HK-2 (cell line): ENCODE results near the gene B3GNT9.

Source experiments
- DNase-seq: peaks from one replicate; pipeline ENCODE4 v3.0.0-alpha.2; 2018; ENCODE audit not compliant: unreplicated experiment

Gene B3GNT9

GRCh38 chr16:67167588-67167987, 16.8 kb upstream of the B3GNT9 start:
- DNase-seq: no peak

GRCh38 chr16:67166598-67167168, 15.9 kb upstream of the B3GNT9 start:
- no peak for DNase-seq

- DNase-seq: no peak
These were observed 15.3 kb upstream of the B3GNT9 start for GRCh38 chr16:67166110-67166547.

GRCh38 chr16:67165121-67166078, 14.6 kb upstream of the B3GNT9 start:
- no peak for DNase-seq

- DNase-seq: peak; percentile 66
These were observed 13.8 kb upstream of the B3GNT9 start, which contains the start of gene HSF4 for GRCh38 chr16:67164599-67165061. HSF4 (plus strand) TSS chr16:67164745; CDS start chr16:67164812, 67 bp downstream.

GRCh38 chr16:67163999-67164558, 13.3 kb upstream of the B3GNT9 start:
- no peak for DNase-seq

GRCh38 chr16:67163164-67163998, 12.6 kb upstream of the B3GNT9 start:
- no peak for DNase-seq

- DNase-seq: no peak
These were observed 11.8 kb upstream of the B3GNT9 start for GRCh38 chr16:67162506-67163163.

GRCh38 chr16:67161595-67162058, 10.8 kb upstream of the B3GNT9 start:
- DNase-seq: no peak

- no peak for DNase-seq
These were observed 8.1 kb upstream of the B3GNT9 start for GRCh38 chr16:67158637-67159600.

GRCh38 chr16:67157892-67158635, 7.3 kb upstream of the B3GNT9 start:
- no peak for DNase-seq

- no peak for DNase-seq
These were observed 6.4 kb upstream of the B3GNT9 start for GRCh38 chr16:67157106-67157748.

GRCh38 chr16:67156143-67156844, 5.5 kb upstream of the B3GNT9 start:
- DNase-seq: no peak

GRCh38 chr16:67155295-67156142, 4.7 kb upstream of the B3GNT9 start:
- DNase-seq: peak; percentile 75

GRCh38 chr16:67154578-67155294, 3.9 kb upstream of the B3GNT9 start:
- DNase-seq: no peak

- no peak for DNase-seq
These were observed 766 bp upstream of the B3GNT9 start for GRCh38 chr16:67151431-67152097.
